CD4-positive, alpha-beta T cell (primary cell): Measurements from ENCODE around the gene INSYN2B. TPM values are rescaled to one million over a fixed set of nuclear protein-coding genes. Genes with fewer than 3 reads are reported as not detected.
A peak's percentile ranks its signal among the peaks of the same experiment; 100 is the strongest.

Source experiments
- ATAC-seq: fragments of 200-7000 bp; cut with Tn5 transposase; one replicate; pipeline ENCODE4 v1.10.0; 2022; ENCODE audit warnings: mild to moderate bottlenecking; ENCODE audit not compliant: poor library complexity
- CTCF ChIA-PET: fragments of 350-600 bp; sonication (Branson Sonifier 250); formaldehyde crosslinking; loops from one replicate; lab custom pipeline; 2021; ENCODE audit warnings: antibody characterized with exemption, inconsistent platforms; lab: Charles Lee
- POLR2A ChIA-PET: fragments of 350-600 bp; sonication (Branson Sonifier 250); formaldehyde crosslinking; loops from one replicate; lab custom pipeline; 2021; ENCODE audit warnings: antibody characterized with exemption, inconsistent platforms; lab: Charles Lee
- DNase-seq, 14 experiments: peaks; one replicate each; pipeline ENCODE4 v3.0.0-alpha.2; 2013 to 2020; ENCODE audit warnings: mixed read lengths in 2 of 14
- H3K27ac ChIP-seq, 2 donors: one replicate each; pipeline versions ENCODE4 v1.5.1 to v1.7.0; 2013; ENCODE audit warnings: low read length in 2 of 2, low read depth in 1 of 2, mild to moderate bottlenecking in 1 of 2
- H3K27me3 ChIP-seq, 2 experiments: 1 replicate in 1 of 2; 2 replicates in 1 of 2; pipeline versions ENCODE4 v1.6.1 to v1.7.0; 2013; ENCODE audit warnings: low read length in 2 of 2, control low read depth in 1 of 2, mild to moderate bottlenecking in 1 of 2, moderate library complexity in 1 of 2; ENCODE audit not compliant: insufficient read depth in 2 of 2, control insufficient read depth in 1 of 2
- H3K36me3 ChIP-seq: one replicate; pipeline ENCODE4 v1.6.1; 2013; ENCODE audit warnings: low read length, control low read depth; ENCODE audit not compliant: insufficient read depth
- H3K4me1 ChIP-seq: one replicate; pipeline ENCODE4 v1.6.1; 2013; ENCODE audit warnings: low read length, control low read depth; ENCODE audit not compliant: insufficient read depth
- H3K4me3 ChIP-seq: one replicate; pipeline ENCODE4 v1.5.1; 2013; ENCODE audit warnings: mild to moderate bottlenecking, low read length, moderate library complexity
- H3K9me3 ChIP-seq, 2 experiments: 1 replicate in 1 of 2; 2 replicates in 1 of 2; pipeline versions ENCODE4 v1.6.1 to v1.7.0; 2013; ENCODE audit warnings: low read length in 2 of 2, mild to moderate bottlenecking in 2 of 2, control low read depth in 1 of 2, moderate library complexity in 1 of 2; ENCODE audit not compliant: control insufficient read depth in 1 of 2, insufficient read depth in 1 of 2
- H3K27ac Mint-ChIP-seq: one replicate; pipeline ENCODE4 v1.8.0; 2020; ENCODE audit warnings: mixed read lengths
- H3K27me3 Mint-ChIP-seq: one replicate; pipeline ENCODE4 v1.8.0; 2021; ENCODE audit warnings: mixed read lengths
- H3K36me3 Mint-ChIP-seq: one replicate; pipeline ENCODE4 v1.8.0; 2021; ENCODE audit warnings: low read depth, mixed read lengths
- H3K4me1 Mint-ChIP-seq: one replicate; pipeline ENCODE4 v1.8.0; 2021; ENCODE audit warnings: low read depth, mixed read lengths
- H3K4me3 Mint-ChIP-seq: one replicate; pipeline ENCODE4 v1.8.0; 2020; ENCODE audit warnings: mild to moderate bottlenecking, mixed read lengths
- H3K9me3 Mint-ChIP-seq: one replicate; pipeline ENCODE4 v1.8.0; 2020; ENCODE audit warnings: mixed read lengths
- intact Hi-C, 2 experiments: fragments of 100-400 bp; cut with DNase I in 1 of 2; cut with micrococcal nuclease in 1 of 2; formaldehyde crosslinking; loops; one replicate each; pipeline versions ENCODE4 v1.15.1 to v1.9.0; 2023 to 2025; cut with DNase I, micrococcal nuclease
- total RNA-seq, 174 experiments: library from RNA in 2 of 174; stranded (reverse) in 2 of 174; gene quantifications; one replicate each; pipeline ENCODE4 v1.2.3 and lab custom pipeline; 2021 to 2026
- TF ChIP-seq, protein P1 (sequence below): fragments of 200-600 bp; IDR thresholded peaks from one replicate; pipeline ENCODE4 v1.8.0; 2022; ENCODE audit warnings: antibody characterized with exemption, mild to moderate bottlenecking

INSYN2B gene
- total RNA-seq, 2 experiments from 2014 or later: not detected

DNA sequence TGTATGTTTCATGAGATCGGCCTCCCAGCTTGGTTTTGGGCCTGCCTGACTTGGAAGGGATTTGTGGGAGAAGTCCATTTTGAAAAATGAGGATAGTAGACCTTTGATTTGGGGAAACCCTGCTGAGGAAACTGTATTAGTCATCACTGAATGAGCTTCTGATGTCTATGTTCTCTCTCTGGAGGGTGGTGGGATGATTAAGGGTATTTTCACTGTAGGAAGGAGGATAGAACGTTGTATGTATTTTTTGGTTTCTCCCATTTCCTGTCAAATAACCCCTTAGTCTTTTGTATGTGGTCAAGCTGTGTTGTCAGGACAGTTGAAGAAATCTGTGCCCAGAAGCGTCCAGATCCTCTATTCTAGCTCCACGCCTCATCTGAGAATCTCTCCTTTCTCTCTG is 151.9 kb downstream of the INSYN2B start:
- no peaks in the 10 kb centered on the region for H3K9me3 Mint-ChIP-seq

DNA sequence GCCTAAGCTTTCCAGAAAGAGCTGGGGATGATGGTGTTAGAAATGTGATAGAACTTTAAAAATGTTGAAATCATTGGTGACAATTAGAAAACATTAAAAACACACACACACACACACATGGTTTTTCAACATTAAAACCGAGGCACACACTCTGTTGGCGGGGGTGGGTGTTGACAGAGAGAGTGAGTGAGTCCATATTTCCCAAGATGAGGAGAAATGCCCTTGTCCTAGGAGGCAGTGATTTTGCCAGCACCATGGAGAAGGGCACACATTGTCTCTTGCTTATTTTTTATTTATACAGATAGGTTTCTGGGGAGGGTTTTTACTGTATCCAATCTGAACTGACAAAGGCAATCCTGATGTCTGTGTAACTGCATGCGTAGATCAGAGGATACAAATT is 152.5 kb downstream of the INSYN2B start:
- Mint-ChIP-seq H3K36me3 (peaks cover 60% of the 10 kb centered on the region), H3K9me3 (no peaks in the 10 kb centered on the region), H3K27ac (peak overlapping the region; percentile 32), H3K27me3 (no peaks in the 10 kb centered on the region), H3K4me1 (peaks cover 10% of the 10 kb centered on the region), H3K4me3 (no peak overlapping the region)
- no peaks in the 10 kb centered on the region for H3K9me3 ChIP-seq
- H3K4me1 ChIP-seq: no peaks in the 10 kb centered on the region
- no peak overlapping the region for H3K27ac ChIP-seq
- CTCF ChIA-PET: no interaction called here
- H3K36me3 ChIP-seq: no peaks in the 10 kb centered on the region
- DNase-seq (no peak), ATAC-seq (no peak)
- POLR2A ChIA-PET: no interaction called here
- no peaks in the 10 kb centered on the region for H3K27me3 ChIP-seq
- no peak overlapping the region for H3K4me3 ChIP-seq
- intact Hi-C loops: no loop called here
- TF ChIP-seq, protein P1, sequence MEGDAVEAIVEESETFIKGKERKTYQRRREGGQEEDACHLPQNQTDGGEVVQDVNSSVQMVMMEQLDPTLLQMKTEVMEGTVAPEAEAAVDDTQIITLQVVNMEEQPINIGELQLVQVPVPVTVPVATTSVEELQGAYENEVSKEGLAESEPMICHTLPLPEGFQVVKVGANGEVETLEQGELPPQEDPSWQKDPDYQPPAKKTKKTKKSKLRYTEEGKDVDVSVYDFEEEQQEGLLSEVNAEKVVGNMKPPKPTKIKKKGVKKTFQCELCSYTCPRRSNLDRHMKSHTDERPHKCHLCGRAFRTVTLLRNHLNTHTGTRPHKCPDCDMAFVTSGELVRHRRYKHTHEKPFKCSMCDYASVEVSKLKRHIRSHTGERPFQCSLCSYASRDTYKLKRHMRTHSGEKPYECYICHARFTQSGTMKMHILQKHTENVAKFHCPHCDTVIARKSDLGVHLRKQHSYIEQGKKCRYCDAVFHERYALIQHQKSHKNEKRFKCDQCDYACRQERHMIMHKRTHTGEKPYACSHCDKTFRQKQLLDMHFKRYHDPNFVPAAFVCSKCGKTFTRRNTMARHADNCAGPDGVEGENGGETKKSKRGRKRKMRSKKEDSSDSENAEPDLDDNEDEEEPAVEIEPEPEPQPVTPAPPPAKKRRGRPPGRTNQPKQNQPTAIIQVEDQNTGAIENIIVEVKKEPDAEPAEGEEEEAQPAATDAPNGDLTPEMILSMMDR: no peak

More for the DNA sequence above, 151.9 kb downstream of the INSYN2B start:
- no peaks in the 10 kb centered on the region for H3K27me3 Mint-ChIP-seq
- Histone ChIP-seq H3K36me3 (no peaks in the 10 kb centered on the region), H3K4me3 (no peak overlapping the region), H3K4me1 (no peaks in the 10 kb centered on the region), H3K9me3 (no peaks in the 10 kb centered on the region), H3K27ac (no peak overlapping the region), H3K27me3 (no peaks in the 10 kb centered on the region)
- H3K4me3 Mint-ChIP-seq: no peak overlapping the region
- DNase-seq (no peak), ATAC-seq (no peak)
- H3K27ac Mint-ChIP-seq: peak overlapping the region; percentile 32
- CTCF ChIA-PET: no interaction called here
- H3K36me3 Mint-ChIP-seq: peaks cover 54% of the 10 kb centered on the region
- POLR2A ChIA-PET: no interaction called here
- intact Hi-C loops: no loop called here
- TF ChIP-seq, protein P1: no peak
- H3K4me1 Mint-ChIP-seq: peaks cover 10% of the 10 kb centered on the region

DNA sequence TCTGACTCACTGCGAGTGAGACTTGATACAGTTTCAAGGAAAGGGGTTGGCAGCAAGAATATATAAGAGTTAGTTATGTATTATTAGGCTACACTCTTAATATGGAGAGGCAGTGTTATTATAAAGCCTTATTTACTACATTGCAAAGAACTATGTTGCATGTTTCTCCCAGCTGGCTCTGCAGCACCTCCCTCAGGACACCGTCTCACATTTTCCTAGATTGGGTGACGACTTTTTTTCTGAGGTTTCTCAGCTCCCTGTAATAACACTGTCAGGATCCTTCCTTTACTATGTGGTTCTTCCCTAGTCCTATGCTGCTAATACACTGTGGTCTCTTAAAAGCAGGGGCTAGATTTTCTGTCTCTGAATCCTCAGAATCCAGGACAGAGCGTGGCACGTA is 153.7 kb downstream of the INSYN2B start:
- ATAC-seq: no peak
- peaks cover 55% of the 10 kb centered on the region for H3K36me3 Mint-ChIP-seq
- no peaks in the 10 kb centered on the region for H3K27me3 ChIP-seq
- DNase-seq: no peak
- no peaks in the 10 kb centered on the region for H3K9me3 Mint-ChIP-seq
- peaks cover 10% of the 10 kb centered on the region for H3K4me1 Mint-ChIP-seq
- no peak overlapping the region for H3K27ac Mint-ChIP-seq
- H3K4me1 ChIP-seq: no peaks in the 10 kb centered on the region
- no peak overlapping the region for H3K4me3 ChIP-seq
- H3K27me3 Mint-ChIP-seq: no peaks in the 10 kb centered on the region
- ChIA-PET POLR2A (no interaction called here), CTCF (no interaction called here)
- intact Hi-C loops: no loop called here
- H3K4me3 Mint-ChIP-seq: no peak overlapping the region
- TF ChIP-seq, protein P1: no peak
- no peaks in the 10 kb centered on the region for H3K9me3 ChIP-seq
- H3K36me3 ChIP-seq: no peaks in the 10 kb centered on the region
- H3K27ac ChIP-seq: no peak overlapping the region
